ENCODE measurements around the gene UBE2D2.

The UBE2D2 gene

GRCh38 chr5:139636975-139637408, 75.9 kb downstream of the UBE2D2 start:
- no peak for DNase-seq

GRCh38 chr5:139637438-139638089, 76.4 kb downstream of the UBE2D2 start:
- peak; percentile 36 for DNase-seq

DNA sequence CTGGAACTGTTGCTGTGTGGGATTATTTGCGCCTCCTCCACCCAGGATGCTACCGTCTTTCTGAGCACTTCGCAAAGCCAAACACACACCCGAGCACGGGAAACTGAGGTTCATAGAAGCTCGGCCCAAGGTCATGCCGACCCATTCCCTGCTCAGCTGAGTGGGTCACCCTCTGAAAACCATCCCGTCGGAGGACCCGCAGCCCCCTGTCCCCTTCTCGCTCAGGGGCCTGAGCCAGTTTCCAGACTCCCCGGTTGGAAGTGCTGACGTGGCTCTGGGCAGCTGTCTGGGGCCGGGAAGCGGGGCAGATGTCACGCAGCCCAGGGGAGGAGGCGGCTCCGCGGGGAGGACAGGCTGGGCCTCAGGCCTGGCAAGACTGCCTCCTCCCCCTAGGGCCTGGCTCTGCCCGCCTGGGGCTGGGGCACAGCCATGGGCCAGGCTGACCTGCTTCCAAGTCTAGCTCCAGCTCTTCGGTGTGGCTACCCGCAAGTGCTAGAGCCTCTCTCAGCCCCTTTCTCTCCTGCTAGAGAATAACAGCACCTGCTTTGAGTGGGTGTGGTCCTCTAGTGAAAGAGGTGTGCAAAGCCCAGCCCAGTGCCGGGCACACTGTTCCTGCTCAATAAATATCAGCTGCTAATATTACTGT, 77.1 kb downstream of the UBE2D2 start:
- peak; percentile 66 for DNase-seq

GRCh38 chr5:139638736-139639618, 77.8 kb downstream of the UBE2D2 start:
- no peak for DNase-seq

GRCh38 chr5:139639619-139640380, 78.7 kb downstream of the UBE2D2 start:
- DNase-seq, result no peak

- DNase-seq, result no peak
Observed at GRCh38 chr5:139640421-139641115, 79.4 kb downstream of the UBE2D2 start.

DNA sequence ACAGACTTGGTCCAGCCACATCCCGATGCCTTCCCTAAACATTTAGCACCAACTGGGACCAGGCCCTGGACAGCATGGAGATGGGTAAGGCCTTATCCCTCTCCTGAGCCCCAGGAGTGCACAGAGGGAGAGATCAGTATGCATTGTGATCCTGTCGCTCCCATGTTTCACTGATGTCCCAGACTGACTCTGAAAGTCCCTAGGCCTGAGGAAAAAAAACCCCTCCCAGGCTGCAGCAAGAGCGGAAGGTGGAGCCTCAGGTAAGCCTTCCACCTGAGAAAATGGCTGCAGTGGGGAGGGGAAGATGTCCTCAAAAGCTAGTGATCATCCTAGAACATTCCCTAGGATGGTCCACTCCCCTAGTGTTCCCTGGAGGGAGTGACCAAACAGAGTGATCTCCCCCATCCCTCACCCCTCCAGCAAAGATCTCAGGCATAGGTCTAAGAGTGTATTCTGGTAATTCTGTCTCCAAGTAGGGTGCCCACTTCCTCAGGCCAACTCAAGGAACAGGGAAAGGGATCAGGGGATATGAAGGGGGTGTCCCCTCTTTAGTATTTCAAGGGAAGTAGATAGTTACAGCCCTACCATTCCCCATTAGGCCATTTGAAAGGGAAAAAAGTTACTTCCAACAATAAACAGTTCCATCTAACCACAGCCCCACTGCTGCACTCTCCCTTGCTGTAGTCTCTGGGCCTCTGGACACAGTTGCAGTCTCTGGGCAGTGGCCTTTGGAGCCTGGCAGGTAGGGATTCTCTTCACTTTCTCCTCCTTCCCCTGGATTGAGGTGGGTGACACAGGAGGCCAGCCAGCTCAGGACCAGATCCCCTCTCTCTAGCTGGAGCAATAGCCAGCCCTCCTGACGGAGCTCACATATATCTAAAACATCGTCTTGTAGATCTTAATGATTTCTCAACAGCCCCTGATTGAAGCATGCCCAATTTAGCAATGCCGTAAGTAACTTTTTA, 80.3 kb downstream of the UBE2D2 start:
- DNase-seq, result no peak

- DNase-seq, result no peak
Observed at GRCh38 chr5:139642213-139642612, 81.1 kb downstream of the UBE2D2 start.

DNA sequence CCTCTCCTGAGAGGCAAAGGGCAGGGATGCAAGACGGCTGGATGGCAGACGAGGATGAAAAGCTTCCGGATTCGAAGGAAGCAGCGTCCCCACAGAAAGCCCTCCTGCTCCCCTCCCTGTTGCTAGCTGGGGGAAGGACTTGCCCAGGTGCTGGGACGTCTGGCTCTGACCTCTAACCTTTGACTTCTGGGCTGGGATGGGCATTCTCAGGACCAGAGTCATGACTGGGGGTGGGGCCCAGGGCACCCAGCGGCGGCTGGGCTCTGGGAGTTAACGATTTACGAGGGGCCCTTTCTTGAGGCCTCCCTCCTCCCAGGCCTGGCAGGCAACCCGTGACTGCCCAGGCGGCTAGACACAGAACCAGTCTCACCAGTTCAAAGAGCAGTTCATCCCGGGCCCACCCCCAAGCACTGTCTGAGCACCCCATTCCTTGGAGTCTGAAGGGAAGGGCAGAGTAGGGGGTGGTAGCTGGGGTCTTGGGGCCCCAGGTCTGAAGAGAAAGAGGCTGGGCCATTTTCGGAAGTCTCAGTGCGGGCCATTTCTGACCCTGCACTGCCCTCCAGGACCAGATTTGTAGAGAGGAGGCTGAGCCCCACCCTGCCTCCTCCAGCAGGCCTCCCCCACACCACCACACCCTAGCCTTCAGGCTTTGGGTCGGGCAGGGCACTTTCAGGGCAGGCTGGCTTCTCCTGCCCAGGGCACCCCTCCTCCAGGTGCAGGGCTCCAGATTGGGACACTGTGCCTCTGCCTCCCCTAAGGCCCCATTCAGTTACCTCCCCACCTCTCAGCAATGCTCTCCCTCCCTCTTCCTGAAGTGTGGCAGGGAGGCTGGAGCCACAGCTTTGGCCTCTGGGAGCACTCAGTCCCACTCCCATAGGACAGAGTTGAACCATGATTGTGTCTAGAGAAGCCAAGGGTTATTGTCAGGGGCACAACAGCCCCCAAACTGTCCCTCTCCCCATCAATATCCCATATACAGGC, 82.0 kb downstream of the UBE2D2 start:
- DNase-seq, result no peak

- DNase-seq, result no peak
Observed at GRCh38 chr5:139644001-139644456, 82.9 kb downstream of the UBE2D2 start.

DNA sequence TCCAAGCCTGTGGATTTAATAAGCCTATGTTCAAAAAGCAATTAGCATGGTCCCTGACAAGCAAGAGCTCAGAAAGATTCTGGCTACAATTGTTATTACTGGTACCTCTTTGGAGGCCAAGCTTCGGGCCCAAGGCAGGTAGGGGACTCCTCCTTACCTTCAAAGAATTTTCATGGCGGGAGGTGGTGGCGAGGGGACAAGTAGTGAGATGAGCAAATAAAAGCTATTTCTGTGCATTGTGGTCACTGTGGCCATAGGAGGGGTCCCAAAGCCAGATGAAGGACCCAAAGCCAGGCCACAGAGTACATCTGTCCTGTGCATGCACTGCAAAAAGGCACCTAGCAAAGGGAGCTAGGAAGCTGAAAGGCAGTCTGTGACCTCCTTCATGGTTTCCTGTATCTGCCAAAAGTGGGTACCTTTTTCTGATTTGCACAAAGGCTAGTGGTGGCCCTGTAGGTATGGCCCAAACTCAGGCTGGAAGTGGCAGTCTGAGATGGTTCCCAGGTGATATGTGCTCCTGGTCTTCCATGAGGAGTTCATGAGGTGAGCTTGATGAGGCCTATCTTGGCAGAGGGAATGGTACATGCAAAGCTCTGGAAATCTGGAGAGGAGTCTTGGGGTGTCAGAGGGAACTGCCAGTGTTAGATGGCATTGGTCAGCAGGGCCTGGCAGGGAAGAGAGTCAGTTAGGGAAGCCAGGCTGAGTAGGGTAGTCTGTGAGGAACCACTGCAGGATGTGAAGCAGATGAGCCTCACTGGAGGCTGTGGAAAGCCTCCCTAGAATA, 83.7 kb downstream of the UBE2D2 start:
- DNase-seq, result no peak

GRCh38 chr5:139645430-139645871, 84.3 kb downstream of the UBE2D2 start:
- DNase-seq, result no peak

DNA sequence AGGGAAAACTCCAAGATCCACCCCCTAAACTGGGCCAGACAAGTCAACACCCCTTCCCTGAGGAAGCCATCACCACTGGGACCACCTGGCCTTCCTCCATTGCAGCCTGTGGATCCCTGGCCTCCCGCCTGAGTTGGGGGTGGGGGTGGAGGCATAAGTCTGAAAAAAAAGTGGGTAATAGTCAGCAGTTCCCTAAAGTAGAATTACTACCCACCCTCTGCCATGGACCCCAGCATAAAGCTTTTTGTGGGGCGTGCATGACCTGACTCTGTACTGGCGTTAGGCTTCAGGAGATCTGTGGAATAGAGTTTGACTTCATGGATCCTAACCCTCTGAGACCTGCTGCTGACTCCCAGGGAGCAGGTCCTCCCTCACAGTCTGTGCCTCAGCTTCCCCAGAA, 85.0 kb downstream of the UBE2D2 start:
- DNase-seq, result no peak

- DNase-seq, result no peak
Observed at GRCh38 chr5:139646912-139647505, 85.9 kb downstream of the UBE2D2 start.

DNA sequence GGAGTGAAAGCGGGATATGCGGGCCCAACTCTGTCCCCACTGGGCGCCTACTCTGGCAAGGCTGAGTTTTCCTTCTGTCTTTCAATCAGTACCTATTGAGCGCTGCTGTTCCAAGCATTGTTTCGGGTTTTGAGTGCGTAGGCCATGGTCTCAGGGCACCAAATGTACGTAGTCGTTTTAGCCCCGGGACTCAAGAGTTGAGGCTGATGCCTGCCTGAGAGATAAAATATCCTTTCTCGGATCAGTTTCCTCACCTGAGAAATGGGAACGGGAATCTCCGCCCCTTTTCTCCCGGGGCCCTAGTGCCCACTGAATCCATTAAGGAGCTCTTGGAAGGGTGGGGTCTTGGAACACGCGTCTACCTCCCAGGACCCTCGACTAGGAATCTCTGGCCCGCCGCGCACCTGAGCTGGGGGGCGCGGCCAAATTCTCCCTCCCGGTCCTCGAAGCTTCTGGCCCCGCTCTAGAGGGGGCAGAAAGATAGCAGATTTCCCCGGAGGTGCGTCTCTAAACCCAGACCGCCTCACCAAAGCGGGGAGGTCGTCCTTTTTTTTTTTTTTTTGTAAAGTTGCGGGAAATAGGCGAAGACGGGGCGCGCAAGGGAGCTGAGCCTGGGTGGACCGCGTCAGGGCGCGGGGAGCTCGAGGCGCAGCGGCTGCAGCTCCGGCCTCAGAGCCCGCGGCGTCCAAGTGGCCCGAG, 86.5 kb downstream of the UBE2D2 start:
- no peak for DNase-seq

DNA sequence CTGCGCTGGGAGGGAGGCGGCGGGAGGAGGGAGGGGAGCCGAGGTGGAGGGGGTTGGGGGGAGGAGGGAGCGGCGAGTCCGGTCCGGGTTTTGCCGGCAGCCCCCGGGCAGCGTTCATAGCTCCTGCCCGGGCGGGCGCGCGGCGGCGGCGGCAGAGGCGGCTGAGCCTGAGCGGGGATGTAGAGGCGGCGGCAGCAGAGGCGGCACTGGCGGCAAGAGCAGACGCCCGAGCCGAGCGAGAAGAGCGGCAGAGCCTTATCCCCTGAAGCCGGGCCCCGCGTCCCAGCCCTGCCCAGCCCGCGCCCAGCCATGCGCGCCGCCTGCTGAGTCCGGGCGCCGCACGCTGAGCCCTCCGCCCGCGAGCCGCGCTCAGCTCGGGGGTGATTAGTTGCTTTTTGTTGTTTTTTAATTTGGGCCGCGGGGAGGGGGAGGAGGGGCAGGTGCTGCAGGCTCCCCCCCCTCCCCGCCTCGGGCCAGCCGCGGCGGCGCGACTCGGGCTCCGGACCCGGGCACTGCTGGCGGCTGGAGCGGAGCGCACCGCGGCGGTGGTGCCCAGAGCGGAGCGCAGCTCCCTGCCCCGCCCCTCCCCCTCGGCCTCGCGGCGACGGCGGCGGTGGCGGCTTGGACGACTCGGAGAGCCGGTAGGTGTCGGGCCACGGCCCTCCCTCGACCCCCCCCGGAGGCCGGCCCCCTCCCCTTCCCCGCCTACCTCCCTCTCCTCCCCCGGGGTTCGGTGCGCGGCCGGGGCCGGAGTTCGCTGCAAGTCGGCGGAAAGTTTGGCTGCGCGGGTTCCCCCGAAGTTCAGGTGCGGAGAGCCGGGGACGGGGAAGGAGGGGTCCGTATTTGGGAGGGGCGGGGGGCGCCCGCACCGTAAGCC, 87.3 kb downstream of the UBE2D2 start, which contains the start of gene CXXC5:
CXXC5 (plus strand) TSS at position 145 of the 877 bp plus-strand sequence. CDS start 32,175 bp downstream, outside the sequence.
- peak; percentile 70 for DNase-seq

Measured in SHP77 treated with DMSO at 0.1 percent for 48 hours (cell line).